B cell (primary cell): ENCODE measurements around the gene DOCK6. TPM values are rescaled to one million over a fixed set of nuclear protein-coding genes. Genes with fewer than 3 reads are reported as not detected.

Source experiments
- ATAC-seq: fragments of 200-7000 bp; cut with Tn5 transposase; one replicate; pipeline ENCODE4 v1.10.0; 2021; ENCODE audit warnings: low read depth, mild to moderate bottlenecking, moderate number of reproducible peaks, moderate library complexity
- CTCF ChIA-PET: fragments of 350-600 bp; sonication (Branson Sonifier 250); formaldehyde crosslinking; loops from one replicate; lab custom pipeline; 2021; ENCODE audit warnings: antibody characterized with exemption, inconsistent platforms; lab: Charles Lee
- POLR2A ChIA-PET: fragments of 350-600 bp; sonication (Branson Sonifier 250); formaldehyde crosslinking; loops from one replicate; lab custom pipeline; 2021; ENCODE audit warnings: antibody characterized with exemption; lab: Charles Lee
- DNase-seq: peaks from one replicate; pipeline ENCODE4 v3.0.0; 2013
- H2AFZ ChIP-seq: 2 replicates; pipeline ENCODE4 v1.6.1; 2012; ENCODE audit warnings: mild to moderate bottlenecking, low read depth, low read length; ENCODE audit not compliant: insufficient read depth, poor library complexity, severe bottlenecking
- H3K27ac ChIP-seq, 2 donors: 1 replicate in 1 of 2; 2 replicates in 1 of 2; pipeline ENCODE4 v1.5.1; 2012 to 2013; ENCODE audit warnings: low read length in 2 of 2, mild to moderate bottlenecking in 2 of 2, moderate library complexity in 1 of 2
- H3K27me3 ChIP-seq, 4 experiments: fragments of 200-600 bp in 1 of 4; sonication (generic) in 1 of 4; replicated peaks in 1 of 4; 1 replicate in 2 of 4; 2 replicates in 2 of 4; pipeline versions ENCODE4 v1.6.1 to v1.7.0; 2013 to 2016; ENCODE audit warnings: low read length in 3 of 4, mild to moderate bottlenecking in 2 of 4, mixed read lengths in 1 of 4, moderate library complexity in 1 of 4; ENCODE audit not compliant: insufficient read depth in 4 of 4, control insufficient read depth in 3 of 4; ENCODE audit errors: control extremely low read depth in 1 of 4
- H3K36me3 ChIP-seq, 2 experiments: replicated peaks in 1 of 2; 1 replicate in 1 of 2; 2 replicates in 1 of 2; pipeline versions ENCODE4 v1.6.1 to v1.7.1; 2013; ENCODE audit warnings: low read length in 1 of 2; ENCODE audit not compliant: insufficient read depth in 2 of 2, control insufficient read depth in 1 of 2; ENCODE audit errors: control extremely low read depth in 1 of 2, extremely low read depth in 1 of 2
- H3K4me1 ChIP-seq, 2 donors: fragments of 200-600 bp in 1 of 2; sonication (generic) in 1 of 2; 1 replicate in 1 of 2; 2 replicates in 1 of 2; pipeline versions ENCODE4 v1.5.1 to v1.6.1; 2013 to 2017; ENCODE audit warnings: low read length in 2 of 2; ENCODE audit not compliant: control insufficient read depth in 2 of 2, insufficient read depth in 2 of 2
- H3K4me2 ChIP-seq: replicated peaks from 2 replicates; pipeline ENCODE3; 2012; ENCODE audit warnings: mild to moderate bottlenecking, low read depth, low read length; ENCODE audit not compliant: poor library complexity, severe bottlenecking
- H3K4me3 ChIP-seq, 5 experiments: fragments of 200-600 bp in 1 of 5; sonication (generic) in 1 of 5; 1 replicate in 3 of 5; 2 replicates in 2 of 5; pipeline versions ENCODE4 v1.5.1 to v1.7.0; 2011 to 2016; ENCODE audit warnings: low read length in 4 of 5, mild to moderate bottlenecking in 4 of 5, low read depth in 2 of 5, control low read depth in 1 of 5, moderate library complexity in 1 of 5; ENCODE audit not compliant: insufficient read depth in 1 of 5; ENCODE audit errors: control extremely low read depth in 1 of 5, extremely low read depth in 1 of 5
- H3K79me2 ChIP-seq: fragments of 200-600 bp; sonication (generic); one replicate; pipeline ENCODE4 v1.6.0; 2016; ENCODE audit warnings: low read length; ENCODE audit not compliant: control insufficient read depth, insufficient read depth
- H3K9ac ChIP-seq: fragments of 200-600 bp; sonication (generic); 2 replicates; pipeline ENCODE4 v1.6.1; 2017; ENCODE audit warnings: mild to moderate bottlenecking, low read length, moderate library complexity
- H3K9me3 ChIP-seq, 3 donors: one replicate each; pipeline versions ENCODE4 v1.6.1 to v1.7.1; 2013; ENCODE audit warnings: low read length in 2 of 3; ENCODE audit not compliant: control insufficient read depth in 2 of 3, insufficient read depth in 1 of 3; ENCODE audit errors: control extremely low read depth in 1 of 3
- H4K20me1 ChIP-seq: 2 replicates; pipeline ENCODE4 v1.6.0; 2012; ENCODE audit warnings: mild to moderate bottlenecking, low read length; ENCODE audit not compliant: insufficient read depth, control insufficient read depth, poor library complexity, severe bottlenecking
- H3K27ac Mint-ChIP-seq: one replicate; pipeline ENCODE4 v1.8.0; 2021; ENCODE audit warnings: mixed read lengths
- H3K27me3 Mint-ChIP-seq: one replicate; pipeline ENCODE4 v1.8.0; 2021; ENCODE audit warnings: mixed read lengths
- H3K4me1 Mint-ChIP-seq: one replicate; pipeline ENCODE4 v1.8.0; 2021; ENCODE audit warnings: mixed read lengths
- H3K4me3 Mint-ChIP-seq: one replicate; pipeline ENCODE4 v1.8.0; 2021; ENCODE audit warnings: mixed read lengths
- H3K9me3 Mint-ChIP-seq: one replicate; pipeline ENCODE4 v1.8.0; 2022; ENCODE audit warnings: mixed read lengths; ENCODE audit not compliant: insufficient read depth
- CTCF ChIP-seq: fragments of 200-600 bp; IDR thresholded peaks from one replicate; pipeline ENCODE4 v1.8.0; 2022; ENCODE audit warnings: antibody characterized with exemption, mild to moderate bottlenecking
- EZH2 ChIP-seq: IDR thresholded peaks from 2 replicates; pipeline ENCODE4 v1.6.1; 2012; ENCODE audit warnings: borderline replicate concordance, low read depth, mild to moderate bottlenecking, moderate library complexity, low read length; ENCODE audit not compliant: insufficient read depth, poor library complexity, severe bottlenecking
- WGBS: methylation state at CpG from one replicate; pipeline ENCODE4 v1.1.5; 2013; ENCODE audit warnings: missing lambda C conversion rate; ENCODE audit not compliant: insufficient coverage; 5-methylcytosine and 5-hydroxymethylcytosine counted together
- intact Hi-C: fragments of 100-400 bp; cut with micrococcal nuclease; formaldehyde crosslinking; loops from one replicate; pipeline ENCODE4 v1.10.0; 2022
- polyA plus RNA-seq: library from polyadenylated mRNA; depleted of rRNA; stranded (reverse); fragments of >200 nt; gene quantifications from 2 replicates; pipeline ENCODE4 v1.2.3, GENCODE V29; 2012
- total RNA-seq, 2 donors: library from RNA; stranded (reverse); fragments of 120-200 nt in 1 of 2; gene quantifications; 1 replicate in 1 of 2; 2 replicates in 1 of 2; pipeline versions ENCODE4 v1.2.3 to v1.2.4, GENCODE V29; 2013 to 2022

DOCK6 gene
- total and polyA plus RNA-seq, 2 donors (not counting 1 experiment from before 2014, with no cell fraction given), result 5.3 to 11.9 TPM

DNA sequence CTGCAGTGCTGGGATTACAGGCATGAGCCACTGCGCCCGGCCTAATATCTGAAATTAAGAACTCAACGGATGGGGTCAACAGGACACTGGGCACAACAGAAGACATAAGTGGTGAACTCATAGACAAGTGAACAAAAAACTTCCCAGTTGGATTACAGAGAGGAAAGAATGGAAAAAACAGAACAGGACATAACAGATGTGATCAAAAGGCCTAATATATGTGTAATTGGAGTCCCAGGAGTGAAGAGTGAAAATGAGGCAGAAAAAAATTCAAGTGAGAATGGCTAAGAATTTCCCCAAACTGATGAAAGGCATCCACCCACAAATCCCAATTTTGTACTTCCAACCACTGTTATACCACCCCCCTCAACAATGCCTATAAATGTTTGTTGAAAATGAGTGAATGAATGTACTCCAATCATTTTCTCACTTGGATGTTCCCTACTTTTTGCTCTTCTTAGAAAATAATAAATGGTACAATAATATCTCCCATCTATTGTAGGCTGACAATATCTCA, 41.2 kb downstream of the DOCK6 start:
- H3K4me3 ChIP-seq, result no peak overlapping the region
- no peaks in the 10 kb centered on the region for H3K36me3 ChIP-seq
- peaks cover 2 to 28% (median 11%) of the 10 kb centered on the region in 3 donors for H3K9me3 ChIP-seq
- H3K9me3 Mint-ChIP-seq, result peaks cover 12% of the 10 kb centered on the region
- no peak overlapping the region for H3K4me2 ChIP-seq
- H3K27ac Mint-ChIP-seq, result no peak overlapping the region
- H3K4me3 Mint-ChIP-seq, result no peak overlapping the region
- CTCF ChIA-PET, result no interaction called here
- DNase-seq (no peak), ATAC-seq (no peak)
- POLR2A ChIA-PET, result interaction anchor here (0.7 kb wide), 1 partner anchor 271 kb away, joined by 5 read pairs; no protein-coding TSS in a partner anchor
- peaks cover 4% of the 10 kb centered on the region for H3K27me3 Mint-ChIP-seq
- H4K20me1 ChIP-seq, result no peaks in the 10 kb centered on the region
- TF ChIP-seq EZH2 (no peak), CTCF (no peak)
- intact Hi-C loops, result no loop called here
- H3K4me1 Mint-ChIP-seq, result no peaks in the 10 kb centered on the region
- no peak overlapping the region for H3K27ac ChIP-seq
- H3K79me2 ChIP-seq, result no peaks in the 10 kb centered on the region
- H3K9ac ChIP-seq, result no peak overlapping the region
- H3K4me1 ChIP-seq, result no peaks in the 10 kb centered on the region
- no peak overlapping the region for H2AFZ ChIP-seq
- 100% methylated on average over 2 of the region's 3 CpGs for WGBS
- no peaks in the 10 kb centered on the region for H3K27me3 ChIP-seq

DNA sequence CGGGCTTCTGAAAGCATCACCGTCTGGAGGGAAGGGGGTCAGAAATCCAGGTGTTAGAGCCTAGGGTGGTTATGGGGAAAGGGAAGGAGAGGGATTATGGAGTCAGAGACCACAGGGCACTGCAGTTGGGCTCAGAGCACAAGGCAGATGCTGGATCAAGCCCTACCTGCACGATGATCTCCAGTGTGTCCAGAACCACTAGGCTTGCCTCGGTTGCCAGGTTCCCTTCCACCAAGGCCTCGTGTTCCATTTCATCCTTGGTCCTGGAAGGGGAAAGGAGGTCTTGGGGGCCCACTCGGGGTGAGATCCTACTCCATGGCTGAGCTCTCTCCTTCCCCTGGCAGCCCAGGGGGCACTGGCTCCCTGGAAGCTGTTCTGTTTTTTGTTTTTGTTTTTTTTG, 47.9 kb downstream of the DOCK6 start:
- CTCF ChIA-PET, result interaction anchor here (1.3 kb wide), 1 partner anchor 11 kb away, joined by 3 read pairs; no protein-coding TSS in a partner anchor
- H3K9me3 Mint-ChIP-seq, result no peaks in the 10 kb centered on the region
- H3K4me1 ChIP-seq, result no peaks in the 10 kb centered on the region

More for the DNA sequence above, 47.9 kb downstream of the DOCK6 start:
- POLR2A ChIA-PET, result interaction anchor here (0.7 kb wide), 1 partner anchor 908 kb away, joined by 5 read pairs; no protein-coding TSS in a partner anchor
- H3K79me2 ChIP-seq, result no peaks in the 10 kb centered on the region
- H3K4me2 ChIP-seq, result no peak overlapping the region
- no peaks in the 10 kb centered on the region for H4K20me1 ChIP-seq
- H3K27me3 Mint-ChIP-seq, result no peaks in the 10 kb centered on the region
- H3K27me3 ChIP-seq, result no peaks in the 10 kb centered on the region
- no peaks in the 10 kb centered on the region for H3K36me3 ChIP-seq
- intact Hi-C loops, result no loop called here
- H3K4me3 ChIP-seq, result no peak overlapping the region
- no peak overlapping the region for H3K27ac Mint-ChIP-seq
- H3K27ac ChIP-seq, result no peak overlapping the region
- 93% methylated on average over 4 of the region's 6 CpGs for WGBS
- H3K4me3 Mint-ChIP-seq, result no peak overlapping the region
- no peak overlapping the region for H3K9ac ChIP-seq
- H2AFZ ChIP-seq, result no peak overlapping the region
- no peak for DNase-seq
- no peak for TF ChIP-seq EZH2
- TF ChIP-seq CTCF, result no peak
- peaks cover 0 to 6% (median 0%) of the 10 kb centered on the region in 3 donors for H3K9me3 ChIP-seq
- ATAC-seq, result no peak
- no peaks in the 10 kb centered on the region for H3K4me1 Mint-ChIP-seq
